Spleen (tissue), 7 donors: Measurements from ENCODE around the gene CKMT1B.
"Not testable (repeated sequence)": the region's sequence is repeated elsewhere in the genome, so short reads cannot be mapped to it uniquely, and the experiment has no call there.

Source experiments
- POLR2A ChIP-seq, 3 donors: fragments of 450-650 bp; IDR thresholded peaks; one replicate each; pipeline ENCODE4 v1.5.1; 2017; ENCODE audit warnings: antibody characterized with exemption in 3 of 3, mild to moderate bottlenecking in 1 of 3
- TF ChIP-seq, protein P1 (sequence below), 11 experiments: fragments of 200-600 bp in 7 of 11; fragments of 450-650 bp in 4 of 11; sonication (generic) in 4 of 11; IDR thresholded peaks in 8 of 11; conservative IDR thresholded peaks in 3 of 11; 1 replicate in 7 of 11; 2 replicates in 4 of 11; pipeline versions ENCODE4 v1.4.0 to v1.8.0; 2016 to 2021; ENCODE audit warnings: antibody characterized with exemption in 11 of 11, inconsistent platforms in 4 of 11, mild to moderate bottlenecking in 1 of 11
- donor health status: DM: no; HTN: no; CAD: no; lungs with moderate emphysema.
- donor health status: DM: no; HTN: no; CAD: no.
- donor health status: DM: no; HTN: no; CAD: no.

DNA sequence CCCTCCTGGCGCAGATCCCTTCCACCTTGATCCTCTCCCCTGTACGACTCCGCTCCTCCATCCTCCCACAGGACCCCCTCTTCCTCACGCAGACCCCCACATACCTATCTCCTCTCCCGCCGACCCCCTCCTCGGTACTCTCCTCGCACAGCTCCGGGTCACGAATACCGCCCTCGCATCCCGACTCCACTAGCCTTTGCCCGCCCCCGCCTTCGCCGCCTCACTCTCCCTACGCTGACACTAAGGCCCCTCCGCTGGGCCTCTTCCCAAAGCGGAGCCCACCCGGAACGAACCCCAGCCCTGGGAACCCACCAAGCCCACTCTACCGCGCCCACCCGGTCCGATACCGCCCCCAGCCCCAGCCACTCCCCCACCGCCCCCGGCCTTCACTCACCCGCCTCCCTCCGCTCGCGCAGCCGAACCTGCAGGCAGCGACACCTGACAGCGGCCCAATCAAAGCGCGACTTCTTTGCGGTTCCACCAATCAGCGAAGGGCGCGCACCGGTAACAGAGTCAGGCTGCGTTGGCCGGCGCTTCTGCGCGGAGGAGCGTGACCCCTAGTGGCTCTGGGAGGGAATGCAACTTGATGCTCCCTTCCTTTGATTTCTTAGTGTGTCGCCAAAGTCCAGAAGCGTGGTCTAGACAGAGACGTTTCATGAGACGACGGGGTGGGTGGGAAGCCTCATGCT is 3.9 kb upstream of the CKMT1B start, which contains the start of gene PPIP5K1:
- TF ChIP-seq, protein P1, sequence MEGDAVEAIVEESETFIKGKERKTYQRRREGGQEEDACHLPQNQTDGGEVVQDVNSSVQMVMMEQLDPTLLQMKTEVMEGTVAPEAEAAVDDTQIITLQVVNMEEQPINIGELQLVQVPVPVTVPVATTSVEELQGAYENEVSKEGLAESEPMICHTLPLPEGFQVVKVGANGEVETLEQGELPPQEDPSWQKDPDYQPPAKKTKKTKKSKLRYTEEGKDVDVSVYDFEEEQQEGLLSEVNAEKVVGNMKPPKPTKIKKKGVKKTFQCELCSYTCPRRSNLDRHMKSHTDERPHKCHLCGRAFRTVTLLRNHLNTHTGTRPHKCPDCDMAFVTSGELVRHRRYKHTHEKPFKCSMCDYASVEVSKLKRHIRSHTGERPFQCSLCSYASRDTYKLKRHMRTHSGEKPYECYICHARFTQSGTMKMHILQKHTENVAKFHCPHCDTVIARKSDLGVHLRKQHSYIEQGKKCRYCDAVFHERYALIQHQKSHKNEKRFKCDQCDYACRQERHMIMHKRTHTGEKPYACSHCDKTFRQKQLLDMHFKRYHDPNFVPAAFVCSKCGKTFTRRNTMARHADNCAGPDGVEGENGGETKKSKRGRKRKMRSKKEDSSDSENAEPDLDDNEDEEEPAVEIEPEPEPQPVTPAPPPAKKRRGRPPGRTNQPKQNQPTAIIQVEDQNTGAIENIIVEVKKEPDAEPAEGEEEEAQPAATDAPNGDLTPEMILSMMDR (IDR thresholded peaks at IDR 0.05 in 8 of 11, conservative IDR thresholded peaks at IDR 0.05 in 3 of 11) = not testable (repeated sequence)
- not testable (repeated sequence) for TF ChIP-seq POLR2A (IDR thresholded peaks at IDR 0.05)
